Stimulated activated CD4-positive, alpha-beta T cell treated with anti-CD3 and anti-CD28 coated beads, Interleukin-4, amount 100 ng/mL, for 4 hours (primary cell): ENCODE results near the gene OR10Z1.

Experiments
- DNase-seq, 2 experiments: peaks; one replicate each; pipeline ENCODE4 v3.0.0-alpha.2; 2020

Gene OR10Z1

DNA sequence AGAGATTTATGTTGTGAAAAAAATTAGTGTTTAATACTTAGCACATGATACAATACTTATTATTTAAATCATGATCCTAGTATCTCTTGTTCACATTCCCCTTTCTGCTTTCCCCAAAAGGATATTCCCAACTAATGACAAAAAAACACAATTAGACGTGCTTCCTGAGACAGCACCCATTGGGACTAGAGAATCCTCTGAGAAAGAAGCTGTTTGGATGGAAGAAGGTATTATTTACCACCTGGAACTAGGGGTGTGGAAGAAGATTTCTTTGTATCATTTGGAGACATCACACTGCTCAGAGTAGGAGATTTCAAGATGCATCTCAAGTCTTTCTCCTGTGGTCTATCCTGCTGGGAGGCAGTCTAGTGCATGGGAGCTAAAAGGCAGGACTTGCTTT is at the start of gene OR10Z1:
OR10Z1 (plus strand) TSS at position 301 of the 400 bp plus-strand sequence. CDS start 1,171 bp downstream, outside the sequence.
- no peak for DNase-seq

- DNase-seq, result no peak
Observed at GRCh38 chr1:158559696-158560095, 45.4 kb upstream of the OR10Z1 start.

- no peak for DNase-seq
Observed at GRCh38 chr1:158563853-158564252, 41.2 kb upstream of the OR10Z1 start.

GRCh38 chr1:158564608-158565007 is 40.5 kb upstream of the OR10Z1 start:
- DNase-seq, result no peak

DNA sequence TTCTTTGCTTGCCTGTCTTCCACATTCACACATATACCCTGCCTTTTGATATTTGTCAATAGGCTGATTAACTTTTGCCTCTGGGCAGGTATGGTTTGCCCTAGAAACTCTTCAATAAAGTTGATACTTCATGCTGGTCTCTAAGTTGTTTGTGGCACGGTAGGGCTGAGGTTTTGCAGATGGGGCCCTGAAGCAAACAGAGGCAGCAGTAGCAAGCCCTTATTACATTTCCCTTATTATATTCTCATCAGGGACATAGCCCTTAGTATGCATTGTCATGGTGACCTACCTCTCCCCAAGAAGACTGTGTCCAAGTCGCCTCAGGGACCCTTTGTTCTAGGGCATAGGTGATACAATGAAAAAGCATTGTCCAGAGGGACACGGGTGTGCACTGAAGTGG is 34.6 kb upstream of the OR10Z1 start, which contains the start of gene OR6P1:
OR6P1 (minus strand) TSS at position 101 of the 400 bp plus-strand sequence. CDS start 6,976 bp downstream, outside the sequence.
- DNase-seq, result no peak

GRCh38 chr1:158572226-158572625 is 32.8 kb upstream of the OR10Z1 start:
- no peak for DNase-seq

DNA sequence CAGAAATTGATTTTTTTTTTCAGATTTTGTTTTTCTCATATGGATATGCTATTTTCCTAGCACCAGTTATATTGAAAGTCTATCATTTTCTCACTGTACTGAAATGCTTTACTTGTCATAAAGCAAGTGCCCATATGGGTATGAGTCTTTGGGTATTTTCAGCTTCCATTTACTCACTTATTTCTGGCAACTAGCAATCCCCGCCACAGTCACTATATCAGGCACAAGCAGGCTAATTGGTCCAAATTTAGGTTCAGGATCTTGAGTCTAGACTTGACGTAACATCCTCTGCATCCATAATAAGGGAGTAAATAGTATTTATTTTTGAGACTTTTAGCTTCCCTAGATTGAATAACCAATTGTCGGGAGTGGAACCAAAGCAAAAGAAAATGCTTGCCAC is 27.5 kb upstream of the OR10Z1 start:
- no peak for DNase-seq

GRCh38 chr1:158579733-158580132 is 25.3 kb upstream of the OR10Z1 start, which contains the start of gene OR10X1:
TSS of gene OR10X1 (minus strand) at chr1:158579899. CDS start at chr1:158579899, 0 bp downstream.
- no peak for DNase-seq

- no peak for DNase-seq
Observed at GRCh38 chr1:158583962-158584361, 21.1 kb upstream of the OR10Z1 start.

DNA sequence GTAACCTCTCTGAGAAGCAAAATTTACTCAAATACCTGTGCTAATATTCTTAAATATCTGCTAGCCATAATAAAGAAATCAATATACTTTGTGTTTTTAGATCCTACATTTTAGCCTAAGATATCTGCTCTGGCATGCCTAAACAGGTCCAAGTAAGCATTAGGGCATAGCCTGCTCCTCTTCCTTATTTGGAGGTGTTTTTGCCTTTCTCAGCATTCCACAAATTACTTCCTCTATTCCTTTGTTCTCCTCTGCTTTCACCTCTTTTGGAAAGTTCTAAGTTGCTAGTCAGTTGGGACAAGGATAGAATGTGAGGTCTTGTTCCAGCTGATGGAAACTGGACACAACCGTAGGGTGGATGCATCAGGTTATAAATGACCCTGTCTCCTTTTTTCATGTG is 18.1 kb upstream of the OR10Z1 start:
- no peak for DNase-seq

- no peak for DNase-seq
Observed at GRCh38 chr1:158600735-158601134, 4.3 kb upstream of the OR10Z1 start.

DNA sequence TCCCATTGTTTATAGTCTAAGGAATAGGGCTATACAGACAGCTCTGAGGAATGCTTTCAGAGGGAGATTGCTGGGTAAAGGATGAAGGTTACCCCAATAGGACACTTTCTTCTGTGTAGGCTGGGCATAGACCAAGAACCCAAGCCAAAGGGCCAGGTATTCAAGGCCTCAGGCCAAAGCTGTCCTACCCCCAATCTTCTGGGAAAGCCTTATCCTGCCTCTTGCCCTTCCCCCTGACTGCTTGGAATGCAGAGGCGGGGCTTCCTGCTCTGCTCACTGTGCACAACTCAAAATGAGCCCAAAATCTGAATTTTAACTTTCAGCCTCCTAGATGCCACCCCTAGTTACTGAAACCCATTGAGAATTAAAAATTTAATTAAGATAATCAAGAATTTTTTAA is 2.2 kb downstream of the OR10Z1 start:
- DNase-seq, result no peak

DNA sequence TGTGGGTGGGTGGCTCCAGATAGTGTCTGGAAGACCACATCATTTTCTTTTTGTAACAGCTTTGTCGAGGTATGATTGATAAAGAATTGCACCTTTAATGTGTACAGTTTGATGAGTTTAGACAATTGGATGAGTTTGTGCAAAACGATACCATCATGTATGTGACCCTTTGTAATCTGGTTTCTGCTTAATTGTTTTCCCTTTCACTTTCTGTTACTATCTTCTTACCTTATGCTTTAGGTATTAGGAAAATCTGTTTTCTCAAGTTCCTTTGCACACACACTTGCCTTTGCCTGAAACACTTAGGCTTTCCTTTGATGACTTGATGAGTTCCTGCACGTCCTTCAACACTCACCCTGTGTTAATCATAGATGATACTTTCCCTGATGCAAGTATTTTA is 6.8 kb downstream of the OR10Z1 start:
- no peak for DNase-seq

DNA sequence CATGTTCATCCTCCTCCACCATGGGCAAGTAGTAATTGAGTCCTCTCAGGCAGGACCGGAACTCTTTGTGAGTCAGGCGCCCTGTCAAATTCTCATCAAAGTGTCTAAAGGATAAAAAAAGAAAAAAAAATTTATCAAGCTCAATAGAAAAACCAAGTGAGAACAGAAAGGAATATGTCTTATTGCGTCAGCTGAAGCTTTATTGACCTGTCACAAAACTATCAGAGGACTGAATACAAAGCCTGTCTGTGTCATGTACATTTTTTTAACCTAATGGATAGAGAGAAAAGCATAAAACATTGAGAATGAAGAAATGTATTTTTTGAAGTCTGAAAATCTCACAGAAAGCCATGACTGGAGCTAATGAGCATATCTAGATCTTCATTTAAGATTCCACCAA is 8.7 kb downstream of the OR10Z1 start:
- no peak for DNase-seq

- no peak for DNase-seq
Observed at GRCh38 chr1:158638146-158638545, 33.1 kb downstream of the OR10Z1 start.

DNA sequence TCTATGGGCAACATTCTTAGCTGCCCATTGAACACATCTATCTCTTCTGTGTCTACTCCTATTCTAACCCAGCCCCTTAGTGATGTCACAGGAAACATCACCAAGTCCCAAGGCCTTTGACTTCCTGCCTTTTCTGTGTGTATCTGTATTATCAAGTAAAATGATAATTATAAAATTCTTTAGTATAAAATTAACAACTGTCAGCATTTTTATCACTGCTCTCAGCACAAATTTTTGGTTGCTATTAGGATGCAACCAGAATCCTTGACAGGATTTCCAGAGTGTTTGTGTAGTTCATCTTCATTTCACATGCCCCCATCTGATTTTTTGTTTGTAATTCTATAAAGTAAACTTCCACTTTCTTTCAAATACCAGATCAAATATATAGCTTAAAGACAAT is 33.8 kb downstream of the OR10Z1 start:
- DNase-seq, result no peak

- no peak for DNase-seq
Observed at GRCh38 chr1:158644449-158644848, 39.4 kb downstream of the OR10Z1 start.

- DNase-seq, result no peak
Observed at GRCh38 chr1:158646465-158646864, 41.4 kb downstream of the OR10Z1 start.

- no peak for DNase-seq
Observed at GRCh38 chr1:158649052-158649451, 44.0 kb downstream of the OR10Z1 start.

- DNase-seq, result no peak
Observed at GRCh38 chr1:158652721-158653334, 47.8 kb downstream of the OR10Z1 start.

GRCh38 chr1:158654086-158654485 is 49.0 kb downstream of the OR10Z1 start:
- DNase-seq, result no peak

DNA sequence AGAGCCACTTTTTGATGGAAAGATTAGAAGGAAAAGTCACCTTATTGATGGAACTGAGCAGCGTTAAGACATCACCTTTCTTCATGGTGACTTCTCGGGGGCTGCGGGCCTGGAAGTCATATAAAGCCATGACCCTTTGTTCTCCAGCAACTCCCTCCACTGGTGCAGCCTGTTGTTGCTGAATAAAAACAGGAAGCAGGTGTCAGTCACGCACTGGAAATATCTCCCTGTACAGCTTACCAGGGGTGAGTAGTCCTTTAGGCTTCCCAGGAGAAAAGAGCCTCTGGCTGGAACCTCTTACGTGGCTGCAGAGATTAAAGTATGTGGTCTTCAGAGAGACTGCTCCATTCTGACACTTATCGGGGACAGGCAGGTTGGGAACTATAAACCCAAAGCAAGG is 49.5 kb downstream of the OR10Z1 start:
- no peak for DNase-seq
